Mesendoderm (in vitro differentiated cells): Measurements from ENCODE around the gene KCNS1.
A peak's percentile ranks its signal among the peaks of the same experiment; 100 is the strongest.

Experiments
- DNase-seq: peaks from one replicate; pipeline ENCODE4 v3.0.0; 2013
- H2AK5ac ChIP-seq: 2 replicates; pipeline ENCODE4 v1.6.1; 2013; ENCODE audit warnings: low read length, inconsistent platforms
- H2BK120ac ChIP-seq: 2 replicates; pipeline ENCODE4 v1.6.1; 2013; ENCODE audit warnings: low read depth, mild to moderate bottlenecking, low read length, moderate library complexity, mixed read lengths
- H2BK15ac ChIP-seq: replicated peaks from 2 replicates; pipeline ENCODE4 v1.6.1; 2013; ENCODE audit warnings: low read depth, mild to moderate bottlenecking, moderate library complexity
- H2BK5ac ChIP-seq: 2 replicates; pipeline ENCODE4 v1.6.1; 2013; ENCODE audit warnings: low read length, inconsistent platforms
- H3K18ac ChIP-seq: 2 replicates; pipeline ENCODE4 v1.6.1; 2013; ENCODE audit warnings: mild to moderate bottlenecking, low read length, mixed read lengths
- H3K23ac ChIP-seq: one replicate; pipeline ENCODE4 v1.6.1; 2013; ENCODE audit warnings: low read length
- H3K27ac ChIP-seq: 2 replicates; pipeline ENCODE4 v1.5.1; 2013; ENCODE audit warnings: low read depth, mild to moderate bottlenecking, inconsistent platforms, low read length, moderate library complexity
- H3K27me3 ChIP-seq: 2 replicates; pipeline ENCODE4 v1.6.1; 2013; ENCODE audit warnings: low read length, control low read depth, mild to moderate bottlenecking, inconsistent platforms; ENCODE audit not compliant: insufficient read depth, poor library complexity
- H3K36me3 ChIP-seq: 2 replicates; pipeline ENCODE4 v1.6.1; 2013; ENCODE audit warnings: low read length, inconsistent platforms; ENCODE audit not compliant: control insufficient read depth, insufficient read depth
- H3K4ac ChIP-seq: one replicate; pipeline ENCODE4 v1.6.1; 2013; ENCODE audit warnings: low read depth, mild to moderate bottlenecking, low read length, moderate library complexity
- H3K4me1 ChIP-seq: 2 replicates; pipeline ENCODE4 v1.6.1; 2013; ENCODE audit warnings: low read depth, low read length, inconsistent platforms; ENCODE audit not compliant: control insufficient read depth
- H3K4me2 ChIP-seq: 2 replicates; pipeline ENCODE4 v1.6.1; 2013; ENCODE audit warnings: low read length
- H3K4me3 ChIP-seq: 2 replicates; pipeline ENCODE4 v1.5.1; 2013; ENCODE audit warnings: mild to moderate bottlenecking, low read length
- H3K56ac ChIP-seq: one replicate; pipeline ENCODE4 v1.6.1; 2013; ENCODE audit warnings: low read length
- H3K79me1 ChIP-seq: 2 replicates; pipeline ENCODE4 v1.6.1; 2013; ENCODE audit warnings: low read length, inconsistent platforms
- H3K79me2 ChIP-seq: 2 replicates; pipeline ENCODE4 v1.6.1; 2013; ENCODE audit warnings: mild to moderate bottlenecking, low read length; ENCODE audit not compliant: control insufficient read depth, insufficient read depth
- H3K9ac ChIP-seq: 2 replicates; pipeline ENCODE4 v1.6.1; 2013; ENCODE audit warnings: low read length, inconsistent platforms
- H4K5ac ChIP-seq: one replicate; pipeline ENCODE4 v1.6.1; 2013; ENCODE audit warnings: low read length
- H4K8ac ChIP-seq: one replicate; pipeline ENCODE4 v1.6.1; 2013; ENCODE audit warnings: low read depth, mild to moderate bottlenecking, control low read depth, low read length, moderate library complexity
- WGBS: extraction: QIAGEN DNeasy Blood & Tissue Kit; methylation state at CpG from one replicate; pipeline ENCODE4 v1.1.7; 2013; ENCODE audit warnings: low lambda C conversion rate, missing lambda C conversion rate; ENCODE audit not compliant: insufficient coverage; ENCODE audit errors: extremely low coverage; 5-methylcytosine and 5-hydroxymethylcytosine counted together

Gene KCNS1

DNA sequence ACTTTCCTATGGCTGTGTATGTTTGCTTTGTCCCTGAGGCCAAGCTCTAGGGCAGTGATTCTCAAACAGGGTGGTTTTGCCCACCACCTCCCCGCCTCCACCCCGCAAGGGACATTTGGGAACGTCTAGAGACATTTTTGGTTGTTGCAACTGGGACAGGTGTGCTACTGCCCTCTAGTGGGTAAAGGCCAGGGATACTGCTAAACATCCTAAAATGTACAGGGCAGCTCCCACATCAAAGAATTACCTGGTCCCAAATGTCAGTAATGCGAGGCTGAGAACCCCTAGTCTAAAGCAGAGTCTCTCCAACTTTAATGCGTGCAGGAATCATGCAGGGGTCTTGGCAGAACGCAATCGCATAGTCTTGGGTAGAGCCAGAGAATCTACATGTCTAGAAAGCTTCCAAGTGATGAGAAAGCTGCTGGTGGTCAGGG lies 5.1 kb downstream of the KCNS1 start:
- no CpG with 5 or more reads among the region's 7 CpGs for WGBS
- Histone ChIP-seq H2BK120ac (no peak overlapping the region), H3K27ac (no peak overlapping the region), H3K4me2 (no peak overlapping the region), H3K4me1 (no peaks in the 10 kb centered on the region), H3K56ac (no peak overlapping the region), H4K8ac (no peak overlapping the region), H3K23ac (no peak overlapping the region), H3K4ac (no peak overlapping the region), H3K9ac (no peak overlapping the region), H4K5ac (no peak overlapping the region), H3K18ac (no peak overlapping the region), H3K27me3 (no peaks in the 10 kb centered on the region), H3K4me3 (no peak overlapping the region), H3K79me2 (no peaks in the 10 kb centered on the region), H2AK5ac (no peak overlapping the region), H2BK15ac (no peak overlapping the region), H2BK5ac (no peak overlapping the region), H3K36me3 (no peaks in the 10 kb centered on the region), H3K79me1 (no peaks in the 10 kb centered on the region)
- DNase-seq: peak; percentile 80

DNA sequence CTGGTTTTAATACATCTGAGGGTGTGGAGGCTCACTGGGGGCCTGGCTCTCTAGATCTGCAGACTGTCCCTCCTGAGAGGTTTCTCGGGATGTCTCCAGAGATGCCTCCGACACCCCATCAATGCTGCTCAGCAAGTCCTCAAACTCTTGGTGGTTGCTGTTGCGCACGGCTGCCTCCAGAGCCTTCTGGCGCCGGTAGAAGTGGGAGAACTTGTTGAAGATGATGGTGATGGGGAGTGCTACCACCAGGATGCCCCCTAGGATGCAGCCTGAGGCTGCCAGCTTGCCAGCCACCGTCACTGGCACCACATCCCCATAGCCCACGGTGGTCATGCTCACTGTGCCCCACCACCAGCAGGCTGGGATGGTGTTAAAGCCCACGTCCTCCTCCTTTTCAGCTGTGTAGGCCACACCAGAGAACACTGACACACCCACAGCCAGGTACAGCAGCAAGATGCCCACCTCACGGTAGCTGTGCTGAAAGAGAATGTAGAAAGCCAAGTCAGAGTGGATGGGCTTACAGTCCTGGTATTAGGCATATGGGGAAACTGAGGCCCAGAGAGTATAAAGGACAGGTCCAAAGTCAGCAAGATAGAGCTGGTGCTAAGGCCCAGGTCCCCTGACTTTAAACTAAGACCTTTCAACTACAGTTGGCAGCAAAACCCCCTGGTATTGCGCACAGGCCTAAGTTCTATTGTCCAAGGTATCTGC lies 5.9 kb downstream of the KCNS1 start:
- no CpG with 5 or more reads among the region's 11 CpGs for WGBS

DNA sequence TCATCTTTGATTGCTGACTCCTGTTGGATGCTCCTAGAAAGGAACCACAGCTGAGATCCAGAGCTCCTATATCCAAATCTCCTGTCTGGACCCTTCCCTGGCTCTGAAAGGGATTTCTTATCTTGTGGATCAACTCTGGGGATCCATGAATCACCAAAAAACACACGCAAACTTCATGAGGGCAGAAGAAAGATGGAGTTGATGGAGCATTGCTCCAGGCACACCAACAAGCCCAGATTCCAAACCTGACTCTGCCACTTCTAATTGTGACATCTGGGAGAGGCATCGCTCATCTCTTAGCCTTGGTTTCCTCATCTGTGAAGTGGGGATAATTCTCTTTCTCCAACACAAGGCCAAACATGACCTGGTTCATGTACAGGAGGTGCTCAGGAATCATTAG lies 6.7 kb downstream of the KCNS1 start:
- Histone ChIP-seq H3K4me1 (no peaks in the 10 kb centered on the region), H3K79me1 (no peaks in the 10 kb centered on the region), H2BK5ac (no peak overlapping the region), H3K27me3 (no peaks in the 10 kb centered on the region), H3K9ac (no peak overlapping the region), H4K8ac (no peak overlapping the region), H3K23ac (no peak overlapping the region), H3K56ac (no peak overlapping the region), H3K79me2 (no peaks in the 10 kb centered on the region), H3K27ac (no peak overlapping the region), H4K5ac (no peak overlapping the region), H2BK120ac (no peak overlapping the region), H3K36me3 (no peaks in the 10 kb centered on the region), H2BK15ac (no peak overlapping the region), H3K18ac (no peak overlapping the region), H3K4me3 (no peak overlapping the region), H2AK5ac (no peak overlapping the region), H3K4ac (no peak overlapping the region), H3K4me2 (no peak overlapping the region)
- no CpG with 5 or more reads among the region's 2 CpGs for WGBS
- DNase-seq: no peak

More for the DNA sequence above, 5.9 kb downstream of the KCNS1 start:
- H2BK15ac ChIP-seq: no peak overlapping the region
- H3K4me3 ChIP-seq: no peak overlapping the region
- no peaks in the 10 kb centered on the region for H3K36me3 ChIP-seq
- H2AK5ac ChIP-seq: no peak overlapping the region
- H3K4me2 ChIP-seq: no peak overlapping the region
- H4K8ac ChIP-seq: no peak overlapping the region
- H3K4ac ChIP-seq: no peak overlapping the region
- no peak overlapping the region for H3K18ac ChIP-seq
- no peak overlapping the region for H3K27ac ChIP-seq
- H3K23ac ChIP-seq: peak overlapping the region; percentile 74
- no peaks in the 10 kb centered on the region for H3K79me1 ChIP-seq
- H4K5ac ChIP-seq: no peak overlapping the region
- H3K4me1 ChIP-seq: no peaks in the 10 kb centered on the region
- no peak overlapping the region for H3K56ac ChIP-seq
- H2BK5ac ChIP-seq: no peak overlapping the region
- no peak for DNase-seq
- H3K27me3 ChIP-seq: no peaks in the 10 kb centered on the region
- no peak overlapping the region for H2BK120ac ChIP-seq
- H3K9ac ChIP-seq: no peak overlapping the region
- H3K79me2 ChIP-seq: no peaks in the 10 kb centered on the region

DNA sequence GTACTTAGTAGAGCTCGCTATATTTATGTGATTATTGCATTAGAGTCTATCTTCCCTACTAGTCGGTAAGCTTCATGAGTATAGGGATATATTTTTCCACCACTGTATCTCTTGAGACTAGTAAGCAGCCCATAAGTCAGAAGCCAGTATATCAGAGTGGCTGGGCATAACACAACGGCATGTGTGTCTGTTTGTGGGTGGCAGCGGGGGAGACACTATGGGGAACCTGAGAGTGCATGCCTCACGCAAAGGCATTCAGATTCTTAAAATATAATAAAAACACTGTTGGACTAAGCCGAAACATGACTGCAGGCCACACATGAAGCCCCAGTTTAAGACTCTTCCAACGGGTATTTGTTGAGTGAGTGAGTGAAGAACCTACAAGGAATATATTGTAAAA lies 8.0 kb downstream of the KCNS1 start:
- Histone ChIP-seq H2BK120ac (no peak overlapping the region), H3K4ac (no peak overlapping the region), H3K27me3 (no peaks in the 10 kb centered on the region), H3K27ac (no peak overlapping the region), H2BK5ac (no peak overlapping the region), H4K8ac (no peak overlapping the region), H3K9ac (no peak overlapping the region), H3K56ac (no peak overlapping the region), H3K18ac (no peak overlapping the region), H3K36me3 (no peaks in the 10 kb centered on the region), H2BK15ac (no peak overlapping the region), H3K23ac (no peak overlapping the region), H3K79me2 (no peaks in the 10 kb centered on the region), H2AK5ac (no peak overlapping the region), H3K4me3 (no peak overlapping the region), H3K4me1 (no peaks in the 10 kb centered on the region), H3K79me1 (no peaks in the 10 kb centered on the region), H4K5ac (no peak overlapping the region), H3K4me2 (no peak overlapping the region)
- DNase-seq: no peak
- no CpG with 5 or more reads among the region's 7 CpGs for WGBS

DNA sequence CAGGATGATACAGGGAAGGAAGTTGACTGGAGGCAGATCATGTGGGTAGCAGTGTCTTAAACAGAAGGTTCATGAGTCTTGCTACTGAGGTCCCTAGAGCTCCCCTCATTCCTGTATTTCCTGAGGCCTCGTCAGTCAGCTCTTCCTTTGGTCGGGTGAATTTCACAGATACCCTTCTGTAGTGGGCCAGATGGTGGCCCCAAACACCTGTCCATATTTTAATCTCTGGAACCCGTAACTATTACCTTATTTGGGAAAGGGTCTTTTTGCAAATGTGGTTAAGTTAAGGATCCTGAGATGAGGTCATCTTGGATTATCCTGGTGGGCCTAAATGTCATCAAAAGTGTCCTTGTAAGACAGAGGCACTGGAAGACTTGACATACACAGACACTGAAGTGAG lies 9.6 kb downstream of the KCNS1 start:
- Histone ChIP-seq H3K4me1 (no peaks in the 10 kb centered on the region), H3K4me2 (no peak overlapping the region), H3K79me2 (no peaks in the 10 kb centered on the region), H3K4ac (no peak overlapping the region), H2AK5ac (no peak overlapping the region), H3K9ac (no peak overlapping the region), H2BK120ac (no peak overlapping the region), H3K27ac (no peak overlapping the region), H3K27me3 (no peaks in the 10 kb centered on the region), H4K8ac (no peak overlapping the region), H3K4me3 (no peak overlapping the region), H3K23ac (no peak overlapping the region), H2BK15ac (no peak overlapping the region), H4K5ac (no peak overlapping the region), H3K79me1 (no peaks in the 10 kb centered on the region), H3K56ac (no peak overlapping the region), H3K18ac (no peak overlapping the region), H3K36me3 (no peaks in the 10 kb centered on the region), H2BK5ac (no peak overlapping the region)
- no CpG with 5 or more reads among the region's 3 CpGs for WGBS
- no peak for DNase-seq

DNA sequence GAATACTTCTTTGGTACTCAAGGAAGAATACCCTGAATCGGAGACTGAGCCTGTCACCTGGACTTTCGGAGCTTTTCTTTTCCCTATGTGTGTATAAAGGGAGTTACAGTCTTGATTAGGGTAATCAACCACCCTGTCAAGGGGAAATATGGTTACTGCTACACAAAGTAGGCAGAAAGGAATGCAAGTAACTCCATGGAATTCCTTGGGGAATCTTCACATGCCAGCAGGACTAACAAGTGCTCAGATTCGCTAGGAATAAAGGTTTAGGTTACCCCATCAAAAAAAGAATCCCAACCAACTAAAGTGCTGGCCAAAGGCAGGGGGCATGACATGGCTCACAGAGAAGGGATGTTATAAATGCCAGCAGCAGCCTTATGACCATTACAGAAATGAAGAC lies 10.4 kb downstream of the KCNS1 start:
- H3K18ac ChIP-seq: no peak overlapping the region
- H3K79me2 ChIP-seq: no peaks in the 10 kb centered on the region
- no peak overlapping the region for H3K4me3 ChIP-seq
- DNase-seq: peak; percentile 35
- WGBS: no CpG with 5 or more reads among the region's 3 CpGs
- no peak overlapping the region for H4K5ac ChIP-seq
- no peak overlapping the region for H3K56ac ChIP-seq
- no peak overlapping the region for H2BK5ac ChIP-seq
- no peak overlapping the region for H2BK15ac ChIP-seq
- no peak overlapping the region for H3K4ac ChIP-seq
- no peaks in the 10 kb centered on the region for H3K79me1 ChIP-seq
- no peak overlapping the region for H3K23ac ChIP-seq
- H2BK120ac ChIP-seq: no peak overlapping the region
- H4K8ac ChIP-seq: no peak overlapping the region
- H3K36me3 ChIP-seq: no peaks in the 10 kb centered on the region
- no peak overlapping the region for H3K4me2 ChIP-seq
- no peaks in the 10 kb centered on the region for H3K4me1 ChIP-seq
- no peak overlapping the region for H3K27ac ChIP-seq
- H3K27me3 ChIP-seq: no peaks in the 10 kb centered on the region
- H2AK5ac ChIP-seq: no peak overlapping the region
- H3K9ac ChIP-seq: no peak overlapping the region
